Peyer's patch (tissue), 4 donors: ENCODE measurements around the gene GPC5. TPM values are rescaled to one million over a fixed set of nuclear protein-coding genes. Genes with fewer than 3 reads are reported as not detected.

Source experiments
- DNase-seq, 3 donors: peaks; one replicate each; pipeline ENCODE4 v3.0.0-alpha.2; 2017 to 2019
- H3K27ac ChIP-seq, 4 donors: fragments of 200-600 bp; sonication (generic); one replicate each; pipeline ENCODE4 v1.5.1; 2016 to 2019
- H3K27me3 ChIP-seq, 2 donors: fragments of 200-600 bp; sonication (generic); one replicate each; pipeline ENCODE4 v1.5.1; 2019
- H3K36me3 ChIP-seq, 3 donors: fragments of 200-600 bp; sonication (generic); one replicate each; pipeline ENCODE4 v1.5.1; 2016 to 2019
- H3K4me1 ChIP-seq, 4 donors: fragments of 200-600 bp; sonication (generic); one replicate each; pipeline ENCODE4 v1.5.1; 2016 to 2019
- H3K4me3 ChIP-seq, 4 donors: fragments of 200-600 bp; sonication (generic); 1 replicate in 3 of 4; 2 replicates in 1 of 4; pipeline ENCODE4 v1.5.1; 2016 to 2019; ENCODE audit warnings: mild to moderate bottlenecking in 1 of 4
- H3K9me3 ChIP-seq, 4 donors: fragments of 200-600 bp; sonication (generic); one replicate each; pipeline ENCODE4 v1.5.1; 2016 to 2019; ENCODE audit warnings: mild to moderate bottlenecking in 1 of 4
- POLR2A ChIP-seq, 2 donors: fragments of 450-650 bp; IDR thresholded peaks; one replicate each; pipeline ENCODE4 v1.5.1; 2017; ENCODE audit warnings: antibody characterized with exemption in 2 of 2, mild to moderate bottlenecking in 2 of 2, moderate library complexity in 2 of 2
- total RNA-seq, 4 donors: library from RNA; depleted of rRNA; stranded (reverse); fragments of >200 nt; gene quantifications; one replicate each; pipeline ENCODE4 v1.1.0, GENCODE V29; 2016
- TF ChIP-seq, protein P1 (sequence below), 6 experiments: fragments of 450-650 bp in 4 of 6; fragments of 200-600 bp in 2 of 6; sonication (generic) in 1 of 6; IDR thresholded peaks; one replicate each; pipeline ENCODE4 v1.5.1; 2017 to 2019; ENCODE audit warnings: antibody characterized with exemption in 6 of 6, mild to moderate bottlenecking in 3 of 6, moderate library complexity in 1 of 6

GPC5 gene
- total RNA-seq, 4 donors from 2014 or later, result 4.1 TPM; not detected in 3

DNA sequence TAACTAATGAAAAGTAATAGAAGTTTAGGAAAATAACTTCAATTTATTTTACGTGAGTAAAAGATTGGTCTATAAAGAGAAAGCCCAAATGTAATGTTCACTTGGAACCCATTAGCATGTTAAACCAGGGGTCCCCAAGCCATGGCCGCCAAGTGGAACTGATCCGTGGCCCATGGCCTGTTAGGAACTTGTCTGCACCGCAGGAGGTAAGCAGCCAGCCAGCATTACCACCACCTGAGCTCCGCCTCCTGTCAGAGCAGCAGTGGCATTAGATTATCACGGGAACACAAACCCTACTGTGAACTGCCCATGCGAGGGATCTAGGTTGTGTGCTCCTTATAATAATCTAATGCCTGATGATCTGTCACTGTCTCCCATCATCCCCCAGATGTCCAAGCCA is 1009.4 kb downstream of the GPC5 start:
- TF ChIP-seq, protein P1, sequence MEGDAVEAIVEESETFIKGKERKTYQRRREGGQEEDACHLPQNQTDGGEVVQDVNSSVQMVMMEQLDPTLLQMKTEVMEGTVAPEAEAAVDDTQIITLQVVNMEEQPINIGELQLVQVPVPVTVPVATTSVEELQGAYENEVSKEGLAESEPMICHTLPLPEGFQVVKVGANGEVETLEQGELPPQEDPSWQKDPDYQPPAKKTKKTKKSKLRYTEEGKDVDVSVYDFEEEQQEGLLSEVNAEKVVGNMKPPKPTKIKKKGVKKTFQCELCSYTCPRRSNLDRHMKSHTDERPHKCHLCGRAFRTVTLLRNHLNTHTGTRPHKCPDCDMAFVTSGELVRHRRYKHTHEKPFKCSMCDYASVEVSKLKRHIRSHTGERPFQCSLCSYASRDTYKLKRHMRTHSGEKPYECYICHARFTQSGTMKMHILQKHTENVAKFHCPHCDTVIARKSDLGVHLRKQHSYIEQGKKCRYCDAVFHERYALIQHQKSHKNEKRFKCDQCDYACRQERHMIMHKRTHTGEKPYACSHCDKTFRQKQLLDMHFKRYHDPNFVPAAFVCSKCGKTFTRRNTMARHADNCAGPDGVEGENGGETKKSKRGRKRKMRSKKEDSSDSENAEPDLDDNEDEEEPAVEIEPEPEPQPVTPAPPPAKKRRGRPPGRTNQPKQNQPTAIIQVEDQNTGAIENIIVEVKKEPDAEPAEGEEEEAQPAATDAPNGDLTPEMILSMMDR (IDR thresholded peaks at IDR 0.05), result no peak
- no peak for TF ChIP-seq POLR2A (IDR thresholded peaks at IDR 0.05)
- H3K9me3 ChIP-seq, result no peaks in the 10 kb centered on the region
- no peak overlapping the region for H3K4me3 ChIP-seq
- H3K4me1 ChIP-seq, result no peaks in the 10 kb centered on the region
- no peak for DNase-seq
- no peaks in the 10 kb centered on the region for H3K36me3 ChIP-seq
- no peak overlapping the region for H3K27ac ChIP-seq
- no peaks in the 10 kb centered on the region for H3K27me3 ChIP-seq

DNA sequence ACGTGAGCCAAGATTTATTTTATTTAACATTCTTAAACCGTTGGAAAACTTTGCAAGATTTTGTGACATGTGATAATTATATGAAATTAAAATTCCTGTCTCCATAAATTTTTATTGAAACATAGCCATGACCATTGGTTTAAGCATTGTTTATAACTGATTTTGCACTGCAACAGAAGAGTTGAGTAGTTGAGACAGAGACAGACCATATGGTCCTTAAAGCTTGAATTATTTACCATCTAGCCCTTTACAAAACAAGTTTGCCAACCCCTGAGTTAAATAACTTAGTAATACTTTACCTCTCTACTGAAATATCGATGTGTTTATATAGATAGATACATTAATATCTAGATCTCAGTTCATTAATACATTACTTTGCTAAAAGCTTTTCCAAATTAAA is 1014.1 kb downstream of the GPC5 start:
- Histone ChIP-seq H3K4me1 (no peaks in the 10 kb centered on the region), H3K9me3 (no peaks in the 10 kb centered on the region), H3K27me3 (no peaks in the 10 kb centered on the region), H3K27ac (no peak overlapping the region), H3K36me3 (no peaks in the 10 kb centered on the region), H3K4me3 (no peak overlapping the region)
- TF ChIP-seq, protein P1 (IDR thresholded peaks at IDR 0.05), result no peak
- no peak for TF ChIP-seq POLR2A (IDR thresholded peaks at IDR 0.05)
- DNase-seq, result no peak

DNA sequence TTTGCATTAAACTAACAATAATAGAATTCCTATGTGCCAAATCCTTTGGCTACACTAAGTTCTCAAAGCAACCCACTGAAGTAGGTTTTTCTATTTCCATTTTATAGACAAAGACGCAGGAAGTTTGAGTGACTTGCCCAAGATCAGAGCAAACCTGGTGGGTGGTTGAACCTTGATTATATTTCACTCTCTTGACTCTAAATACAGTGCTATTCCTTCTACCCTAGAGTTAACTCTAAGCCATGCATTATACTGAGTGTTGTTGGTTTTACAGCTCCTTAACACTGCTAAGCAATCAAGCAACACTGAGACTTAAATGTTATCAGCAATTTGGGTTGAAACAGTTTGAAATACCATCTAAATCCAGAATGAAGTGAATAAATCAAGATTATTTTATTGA is 1014.6 kb downstream of the GPC5 start:
- no peaks in the 10 kb centered on the region for H3K36me3 ChIP-seq
- no peak for DNase-seq
- TF ChIP-seq, protein P1 (IDR thresholded peaks at IDR 0.05), result no peak
- TF ChIP-seq POLR2A (IDR thresholded peaks at IDR 0.05), result no peak
- no peaks in the 10 kb centered on the region for H3K27me3 ChIP-seq
- H3K9me3 ChIP-seq, result no peaks in the 10 kb centered on the region
- no peak overlapping the region for H3K27ac ChIP-seq
- no peak overlapping the region for H3K4me3 ChIP-seq
- no peaks in the 10 kb centered on the region for H3K4me1 ChIP-seq

DNA sequence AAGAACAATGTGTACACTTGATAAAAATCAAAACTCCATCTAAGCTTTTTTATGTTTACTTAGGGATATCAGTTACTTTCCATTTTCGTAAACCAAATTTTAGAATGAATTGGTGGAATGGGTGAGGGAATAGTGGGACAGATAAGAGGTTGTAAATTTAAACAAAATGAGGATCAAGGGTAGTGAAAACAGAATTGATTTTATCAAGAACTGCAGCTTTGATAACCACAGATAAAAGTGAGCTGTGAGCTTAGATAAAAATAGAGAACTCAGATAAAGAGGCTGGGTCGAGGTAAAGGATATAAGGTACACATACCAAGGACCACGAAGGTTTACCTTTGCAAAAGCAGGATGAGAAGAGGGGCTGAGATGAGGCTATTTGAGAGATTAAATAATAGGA is 1015.0 kb downstream of the GPC5 start:
- no peak overlapping the region for H3K27ac ChIP-seq
- no peaks in the 10 kb centered on the region for H3K27me3 ChIP-seq
- H3K4me1 ChIP-seq, result no peaks in the 10 kb centered on the region
- TF ChIP-seq, protein P1 (IDR thresholded peaks at IDR 0.05), result no peak
- no peak for TF ChIP-seq POLR2A (IDR thresholded peaks at IDR 0.05)
- no peaks in the 10 kb centered on the region for H3K36me3 ChIP-seq
- no peak overlapping the region for H3K4me3 ChIP-seq
- H3K9me3 ChIP-seq, result no peaks in the 10 kb centered on the region
- DNase-seq, result no peak

DNA sequence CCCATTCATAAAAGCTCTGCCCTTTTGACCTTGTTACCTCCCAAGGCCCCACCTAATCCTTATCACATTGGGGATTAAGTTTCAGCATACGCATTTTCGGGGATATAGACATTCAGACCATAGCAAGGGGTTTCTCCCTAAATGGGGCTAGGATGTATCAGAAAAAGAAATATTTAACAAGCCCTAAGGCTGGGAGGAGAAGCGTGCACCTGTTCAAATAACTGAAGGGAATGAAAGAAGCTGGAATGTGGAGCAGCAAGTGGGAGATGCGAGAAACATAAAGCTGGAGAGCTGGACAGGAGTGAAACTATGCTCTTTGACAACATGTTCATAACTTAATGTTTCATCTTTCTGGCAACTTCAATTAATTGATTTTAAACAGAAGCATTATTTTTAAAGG is 1016.4 kb downstream of the GPC5 start:
- no peak overlapping the region for H3K4me3 ChIP-seq
- H3K36me3 ChIP-seq, result no peaks in the 10 kb centered on the region
- no peaks in the 10 kb centered on the region for H3K4me1 ChIP-seq
- DNase-seq, result no peak
- H3K9me3 ChIP-seq, result no peaks in the 10 kb centered on the region
- H3K27me3 ChIP-seq, result no peaks in the 10 kb centered on the region
- no peak for TF ChIP-seq POLR2A (IDR thresholded peaks at IDR 0.05)
- TF ChIP-seq, protein P1 (IDR thresholded peaks at IDR 0.05), result no peak
- no peak overlapping the region for H3K27ac ChIP-seq

DNA sequence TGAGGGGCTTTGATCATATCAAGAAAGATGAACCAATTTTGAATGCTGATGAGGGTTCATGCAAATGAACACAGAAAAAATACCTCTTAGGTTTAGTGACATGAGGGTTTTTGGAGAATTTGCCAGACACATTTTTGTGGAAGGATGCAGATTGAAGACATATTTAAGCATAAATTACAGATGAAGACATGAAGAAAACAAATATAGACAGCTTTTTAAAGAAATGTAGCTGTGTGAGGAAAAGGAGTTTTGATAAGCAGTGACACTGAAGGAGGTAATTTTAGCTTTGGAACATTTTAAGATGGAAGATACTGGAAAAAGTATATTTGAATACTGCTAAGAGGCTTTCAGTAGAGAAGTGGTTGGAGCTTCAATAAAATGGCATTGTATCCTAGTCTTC is 1017.4 kb downstream of the GPC5 start:
- no peak for TF ChIP-seq POLR2A (IDR thresholded peaks at IDR 0.05)
- TF ChIP-seq, protein P1 (IDR thresholded peaks at IDR 0.05), result no peak
- no peak for DNase-seq
- no peaks in the 10 kb centered on the region for H3K4me1 ChIP-seq
- no peak overlapping the region for H3K27ac ChIP-seq
- H3K9me3 ChIP-seq, result no peaks in the 10 kb centered on the region
- H3K27me3 ChIP-seq, result no peaks in the 10 kb centered on the region
- no peak overlapping the region for H3K4me3 ChIP-seq
- H3K36me3 ChIP-seq, result no peaks in the 10 kb centered on the region
